Measurements from ENCODE around the gene ASB13. TPM values are rescaled to one million over a fixed set of nuclear protein-coding genes. Genes with fewer than 3 reads are reported as not detected.

ASB13 gene
- total and polyA plus RNA-seq, 2 donors (not counting 1 experiment from before 2014, with no cell fraction given): 5.4 to 15.4 TPM

DNA sequence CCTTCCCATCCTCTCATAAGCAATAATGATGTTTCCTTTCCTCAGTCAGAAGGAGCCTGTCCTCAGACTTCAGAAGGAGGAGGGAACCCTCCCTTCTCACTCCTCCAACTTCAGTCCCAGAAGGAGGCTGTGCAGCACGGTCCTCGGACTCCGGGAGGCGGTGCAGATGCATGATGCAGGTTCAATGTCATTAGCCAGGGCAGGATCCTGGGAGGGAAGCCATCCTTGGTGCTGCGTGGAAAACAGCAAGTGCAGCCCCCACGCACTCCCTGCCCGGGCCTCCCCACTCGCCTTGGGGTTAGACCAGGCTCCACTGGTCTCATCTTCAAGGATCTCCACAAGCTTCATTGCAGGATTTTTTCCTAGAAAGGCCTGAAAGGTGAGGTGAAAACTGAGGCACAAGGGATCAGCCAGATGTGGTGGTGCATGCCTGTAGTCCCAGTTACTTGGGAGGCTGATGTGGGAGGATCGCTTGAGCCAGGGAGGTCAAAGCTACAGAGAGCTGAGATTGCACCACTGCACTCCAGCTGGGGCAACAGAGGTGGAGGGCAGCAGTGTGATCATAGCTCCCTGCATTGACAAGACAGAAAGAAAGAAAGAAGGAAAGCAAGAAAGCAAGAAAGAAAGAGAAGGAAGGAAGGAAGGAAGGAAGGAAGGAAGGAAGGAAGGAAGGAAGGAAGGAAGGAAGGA is 62.0 kb downstream of the ASB13 start:
- Histone ChIP-seq H3K27me3 (ENCODE audit: control insufficient read depth, insufficient read depth, low read length) (peaks cover 2% of the 10 kb centered on the region), H3K9ac (ENCODE audit: insufficient read depth, low read length) (no peak overlapping the region), H2AFZ (ENCODE audit: low read length) (no peak overlapping the region), H3K4me2 (ENCODE audit: extremely low read depth, insufficient read depth, low read length) (no peak overlapping the region), H3K27ac (ENCODE audit: insufficient read depth, low read length) (no peak overlapping the region), H3K4me3 (replicated peaks in 1 of 4; ENCODE audit: control extremely low read depth in 1 of 4, insufficient read depth in 1 of 4, low read depth in 3 of 4, low read length in 4 of 4) (no peak overlapping the region), H3K79me2 (ENCODE audit: control insufficient read depth, insufficient read depth, low read length) (no peaks in the 10 kb centered on the region), H3K36me3 (ENCODE audit: control insufficient read depth, insufficient read depth, low read length) (no peaks in the 10 kb centered on the region), H3K9me3 (ENCODE audit: control insufficient read depth, insufficient read depth, low read depth, low read length) (no peaks in the 10 kb centered on the region), H4K20me1 (ENCODE audit: control insufficient read depth, extremely low read depth, insufficient read depth, low read length) (no peaks in the 10 kb centered on the region), H3K4me1 (ENCODE audit: control insufficient read depth, extremely low read depth, insufficient read depth, low read length) (no peaks in the 10 kb centered on the region)
- no peak for TF ChIP-seq EZH2 (IDR thresholded peaks at IDR 0.05; ENCODE audit: low read length, missing control alignments)
- no peak for DNase-seq (ENCODE audit: low read depth in 2 of 2)

- Histone ChIP-seq H2AFZ (ENCODE audit: low read length) (no peak overlapping the region), H3K4me1 (ENCODE audit: control insufficient read depth, extremely low read depth, insufficient read depth, low read length) (no peaks in the 10 kb centered on the region), H3K4me2 (ENCODE audit: extremely low read depth, insufficient read depth, low read length) (no peak overlapping the region), H3K36me3 (ENCODE audit: control insufficient read depth, insufficient read depth, low read length) (no peaks in the 10 kb centered on the region), H3K27me3 (ENCODE audit: control insufficient read depth, insufficient read depth, low read length) (no peaks in the 10 kb centered on the region), H3K9me3 (ENCODE audit: control insufficient read depth, insufficient read depth, low read depth, low read length) (no peaks in the 10 kb centered on the region), H3K27ac (ENCODE audit: insufficient read depth, low read length) (no peak overlapping the region), H4K20me1 (ENCODE audit: control insufficient read depth, extremely low read depth, insufficient read depth, low read length) (no peaks in the 10 kb centered on the region), H3K4me3 (replicated peaks in 1 of 4; ENCODE audit: control extremely low read depth in 1 of 4, insufficient read depth in 1 of 4, low read depth in 3 of 4, low read length in 4 of 4) (no peak overlapping the region), H3K9ac (ENCODE audit: insufficient read depth, low read length) (no peak overlapping the region), H3K79me2 (ENCODE audit: control insufficient read depth, insufficient read depth, low read length) (no peaks in the 10 kb centered on the region)
- TF ChIP-seq CTCF (conservative IDR thresholded peaks at IDR 0.05 in 1 of 2, IDR thresholded peaks at IDR 0.05 in 1 of 2; ENCODE audit: low read depth in 1 of 2, low read length in 2 of 2) (no peak), EZH2 (IDR thresholded peaks at IDR 0.05; ENCODE audit: low read length, missing control alignments) (no peak)
- DNase-seq (ENCODE audit: low read depth in 2 of 2): no peak
Measured at GRCh38 chr10:5603848-5604170, 62.6 kb downstream of the ASB13 start.

DNA sequence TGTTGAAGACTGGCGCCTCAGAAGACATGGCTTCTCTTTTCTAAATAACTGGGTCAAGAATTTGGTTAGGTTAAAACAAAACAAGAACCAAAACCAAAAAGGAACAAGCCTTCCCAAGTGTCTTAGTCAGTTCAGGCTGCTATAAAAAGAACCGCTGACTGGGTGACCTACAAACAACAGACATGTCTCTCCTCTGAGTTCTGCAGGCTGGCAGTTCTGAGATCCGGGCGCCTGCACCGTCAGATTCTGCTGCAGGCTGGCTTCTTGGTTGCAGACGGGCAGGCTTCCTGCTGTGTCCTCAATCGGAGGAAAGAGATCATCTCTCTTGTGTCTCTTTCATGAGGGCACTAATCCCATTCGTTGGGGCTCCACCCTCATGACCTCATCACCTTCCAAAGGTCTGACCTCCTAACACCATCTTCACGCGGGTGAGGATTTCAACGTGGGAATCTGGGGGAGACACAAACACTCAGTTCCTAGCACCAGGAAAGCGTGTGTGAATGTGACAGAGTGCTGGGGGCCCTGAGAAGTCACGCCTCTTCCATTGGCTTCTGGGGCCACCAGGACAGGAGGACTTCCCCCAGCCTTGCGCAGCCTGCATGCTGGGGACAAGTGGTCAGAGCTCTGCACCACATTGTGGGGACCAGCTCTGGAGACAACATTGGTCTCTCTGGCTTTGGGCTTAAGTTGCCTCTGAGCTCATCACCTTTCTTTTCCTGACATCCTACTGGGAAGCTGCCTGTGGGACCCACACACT is 63.1 kb downstream of the ASB13 start:
- DNase-seq (ENCODE audit: low read depth in 2 of 2): no peak
- no peaks in the 10 kb centered on the region for H4K20me1 ChIP-seq (ENCODE audit: control insufficient read depth, extremely low read depth, insufficient read depth, low read length)
- no peak overlapping the region for H3K4me3 ChIP-seq (replicated peaks in 1 of 4; ENCODE audit: control extremely low read depth in 1 of 4, insufficient read depth in 1 of 4, low read depth in 3 of 4, low read length in 4 of 4)
- H3K27ac ChIP-seq (ENCODE audit: insufficient read depth, low read length): no peak overlapping the region
- no peaks in the 10 kb centered on the region for H3K36me3 ChIP-seq (ENCODE audit: control insufficient read depth, insufficient read depth, low read length)
- H3K9me3 ChIP-seq (ENCODE audit: control insufficient read depth, insufficient read depth, low read depth, low read length): no peaks in the 10 kb centered on the region
- no peak overlapping the region for H3K4me2 ChIP-seq (ENCODE audit: extremely low read depth, insufficient read depth, low read length)
- H2AFZ ChIP-seq (ENCODE audit: low read length): no peak overlapping the region
- no peaks in the 10 kb centered on the region for H3K79me2 ChIP-seq (ENCODE audit: control insufficient read depth, insufficient read depth, low read length)
- no peaks in the 10 kb centered on the region for H3K4me1 ChIP-seq (ENCODE audit: control insufficient read depth, extremely low read depth, insufficient read depth, low read length)
- no peak overlapping the region for H3K9ac ChIP-seq (ENCODE audit: insufficient read depth, low read length)
- TF ChIP-seq EZH2 (IDR thresholded peaks at IDR 0.05; ENCODE audit: low read length, missing control alignments) (no peak), CTCF (conservative IDR thresholded peaks at IDR 0.05 in 1 of 2, IDR thresholded peaks at IDR 0.05 in 1 of 2; ENCODE audit: low read depth in 1 of 2, low read length in 2 of 2) (no peak)
- no peaks in the 10 kb centered on the region for H3K27me3 ChIP-seq (ENCODE audit: control insufficient read depth, insufficient read depth, low read length)
